IgD-negative memory B cell (primary cell): ENCODE data around the gene PHETA1. TPM values are rescaled to one million over a fixed set of nuclear protein-coding genes. Genes with fewer than 3 reads are reported as not detected.

Experiments used
- H3K27ac Mint-ChIP-seq, 3 donors: one replicate each; pipeline ENCODE4 v1.8.0; 2020 to 2022; ENCODE audit warnings: mild to moderate bottlenecking in 3 of 3, mixed read lengths in 3 of 3, moderate library complexity in 1 of 3
- H3K27me3 Mint-ChIP-seq: one replicate; pipeline ENCODE4 v1.8.0; 2021; ENCODE audit warnings: mixed read lengths
- H3K36me3 Mint-ChIP-seq: one replicate; pipeline ENCODE4 v1.8.0; 2020; ENCODE audit warnings: mild to moderate bottlenecking, mixed read lengths
- H3K4me1 Mint-ChIP-seq, 3 donors: one replicate each; pipeline ENCODE4 v1.8.0; 2020 to 2022; ENCODE audit warnings: mixed read lengths in 3 of 3, mild to moderate bottlenecking in 1 of 3
- H3K4me3 Mint-ChIP-seq, 4 donors: one replicate each; pipeline ENCODE4 v1.8.0; 2020 to 2022; ENCODE audit warnings: mild to moderate bottlenecking in 4 of 4, mixed read lengths in 4 of 4, moderate library complexity in 3 of 4
- H3K9me3 Mint-ChIP-seq, 3 donors: one replicate each; pipeline ENCODE4 v1.8.0; 2020 to 2021; ENCODE audit warnings: mixed read lengths in 3 of 3, mild to moderate bottlenecking in 1 of 3
- polyA plus RNA-seq: library from polyadenylated mRNA; unstranded; fragments of 300-500 nt; fragmentation: Illumina TruSeq; gene quantifications from one replicate; pipeline ENCODE4 v1.2.3, GENCODE V29; 2021

The PHETA1 gene
- polyA plus RNA-seq = 2.6 TPM

- peak within 1 kb of the TSS; percentile 85 to 97 (median 90) for H3K4me3 Mint-ChIP-seq
- H3K4me1 Mint-ChIP-seq = peaks cover 12 to 17% (median 16%) of the 10 kb centered on the region in 3 donors
- peaks cover 6% of the 10 kb centered on the region for H3K27me3 Mint-ChIP-seq
- peaks cover 3% of the 10 kb centered on the region for H3K36me3 Mint-ChIP-seq
- peak within 1 kb of the TSS in 2 of 3 donors; percentile 78 to 90 for H3K27ac Mint-ChIP-seq
- H3K9me3 Mint-ChIP-seq = no peaks in the 10 kb centered on the region
Observed at GRCh38 chr12:111368788-111369495, at the start of gene PHETA1. PHETA1 (minus strand) TSS chr12:111369095; CDS start chr12:111363427, 5,668 bp downstream.

DNA sequence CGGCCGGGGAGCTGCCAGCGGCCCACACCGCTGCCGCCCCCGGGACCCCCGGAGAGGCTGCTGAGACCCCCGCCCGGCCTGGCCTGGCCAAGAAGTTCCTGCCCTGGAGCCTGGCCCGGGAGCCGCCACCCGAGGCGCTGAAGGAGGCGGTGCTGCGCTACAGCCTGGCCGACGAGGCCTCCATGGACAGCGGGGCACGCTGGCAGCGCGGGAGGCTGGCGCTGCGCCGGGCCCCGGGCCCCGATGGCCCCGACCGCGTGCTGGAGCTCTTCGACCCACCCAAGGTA lies 49.6 kb upstream of the PHETA1 start:
- peaks cover 2% of the 10 kb centered on the region for H3K36me3 Mint-ChIP-seq
- H3K4me3 Mint-ChIP-seq = no peak overlapping the region
- H3K27me3 Mint-ChIP-seq = no peaks in the 10 kb centered on the region
- no peak overlapping the region for H3K27ac Mint-ChIP-seq
- peaks cover 13 to 23% (median 21%) of the 10 kb centered on the region in 3 donors for H3K4me1 Mint-ChIP-seq
- no peaks in the 10 kb centered on the region for H3K9me3 Mint-ChIP-seq

GRCh38 chr12:111417784-111418593 lies 49.1 kb upstream of the PHETA1 start:
- no peaks in the 10 kb centered on the region for H3K27me3 Mint-ChIP-seq
- H3K9me3 Mint-ChIP-seq = no peaks in the 10 kb centered on the region
- H3K4me1 Mint-ChIP-seq = peaks cover 18 to 29% (median 26%) of the 10 kb centered on the region in 3 donors
- H3K27ac Mint-ChIP-seq = no peak overlapping the region
- H3K4me3 Mint-ChIP-seq = no peak overlapping the region
- H3K36me3 Mint-ChIP-seq = peaks cover 3% of the 10 kb centered on the region

DNA sequence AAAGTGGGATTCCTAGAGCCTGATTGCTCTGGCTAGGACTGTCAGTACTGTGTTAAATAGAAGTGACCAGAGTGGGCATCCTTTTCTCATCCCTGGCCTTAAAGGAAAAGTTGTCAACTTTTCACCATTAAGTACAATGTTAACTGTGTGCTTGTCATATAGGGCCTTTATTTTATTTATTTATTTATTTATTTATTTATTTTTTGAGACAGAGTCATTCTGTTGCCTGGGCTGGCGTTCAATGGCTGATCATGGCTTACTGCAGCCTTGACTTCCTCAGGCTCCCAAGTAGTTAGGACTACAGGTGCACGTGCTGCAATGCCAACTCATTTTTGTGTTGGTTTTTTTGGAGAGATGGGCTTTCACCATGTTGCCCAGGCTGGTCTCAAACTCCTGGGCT lies 48.4 kb upstream of the PHETA1 start:
- H3K4me3 Mint-ChIP-seq = no peak overlapping the region
- peak overlapping the region in 2 of 3 donors; percentile 36 to 44 for H3K27ac Mint-ChIP-seq
- peaks cover 22 to 36% (median 33%) of the 10 kb centered on the region in 3 donors for H3K4me1 Mint-ChIP-seq
- H3K9me3 Mint-ChIP-seq = no peaks in the 10 kb centered on the region
- no peaks in the 10 kb centered on the region for H3K27me3 Mint-ChIP-seq
- H3K36me3 Mint-ChIP-seq = peaks cover 3% of the 10 kb centered on the region

DNA sequence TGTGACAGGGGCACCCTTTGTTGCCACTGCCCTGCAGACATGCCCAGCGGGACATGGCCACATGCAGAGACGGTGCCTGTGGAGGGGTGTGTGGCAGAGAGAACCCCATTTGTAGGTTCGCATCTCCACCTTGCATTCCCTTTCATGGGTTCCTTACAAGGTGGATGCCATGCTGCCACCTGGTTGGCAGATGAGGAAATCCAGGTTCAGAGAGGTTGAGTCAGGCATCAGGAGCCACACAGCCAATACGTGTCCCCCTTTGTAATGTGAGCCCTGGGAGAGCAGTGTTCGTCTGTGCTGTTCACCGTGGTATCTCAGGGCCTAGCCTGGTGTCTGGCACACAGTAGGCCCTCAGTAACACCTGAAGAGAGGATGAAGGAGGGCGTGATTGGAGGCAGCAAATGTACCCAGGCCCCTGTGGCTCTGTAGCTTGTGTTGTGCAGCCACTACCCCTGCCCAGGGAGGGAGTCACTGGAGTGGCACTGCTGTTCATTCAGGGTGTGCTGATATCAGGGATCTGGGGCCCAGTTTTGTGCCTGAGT lies 45.9 kb upstream of the PHETA1 start:
- Mint-ChIP-seq H3K27me3 (no peaks in the 10 kb centered on the region), H3K4me1 (peaks cover 40 to 53% (median 44%) of the 10 kb centered on the region in 3 donors), H3K36me3 (peaks cover 3% of the 10 kb centered on the region), H3K4me3 (peak overlapping the region in 1 of 4 donors; percentile 22), H3K27ac (peak overlapping the region; percentile 1 to 98 (median 31)), H3K9me3 (no peaks in the 10 kb centered on the region)

DNA sequence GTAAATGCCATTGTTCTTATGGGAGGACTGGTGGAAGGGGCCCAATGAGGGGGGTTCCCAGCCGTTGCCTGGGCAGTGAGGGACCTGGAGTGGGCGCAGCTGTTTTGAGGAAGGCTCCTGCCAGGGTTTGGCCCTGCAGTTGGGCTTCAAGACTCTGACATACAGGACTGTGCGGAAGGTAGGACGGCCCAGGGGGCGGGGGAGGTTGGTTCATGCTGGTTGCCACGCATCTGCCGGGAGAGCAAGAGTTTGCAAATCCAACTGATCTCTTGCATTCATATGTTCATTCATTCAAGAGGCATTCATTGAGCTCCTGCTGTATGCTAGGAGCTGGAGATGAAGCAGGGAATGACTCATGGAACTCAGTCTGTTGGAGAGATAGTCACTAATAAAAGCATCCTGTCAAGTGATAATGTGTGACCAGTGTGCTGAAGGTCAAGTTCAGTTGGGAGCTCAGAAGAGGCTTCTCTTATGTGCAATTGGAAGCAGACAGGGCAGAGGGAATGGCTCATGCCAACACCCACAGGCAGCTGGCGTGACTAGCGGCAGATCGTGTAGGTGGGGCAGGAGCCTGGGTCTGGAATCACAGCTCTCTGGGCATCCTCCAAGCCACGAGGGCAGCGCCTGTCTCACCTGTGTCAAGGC lies 44.7 kb upstream of the PHETA1 start:
- Mint-ChIP-seq H3K9me3 (no peaks in the 10 kb centered on the region), H3K27me3 (no peaks in the 10 kb centered on the region), H3K4me3 (peak overlapping the region; percentile 30 to 88 (median 56)), H3K4me1 (peaks cover 46 to 65% (median 48%) of the 10 kb centered on the region in 3 donors), H3K36me3 (peaks cover 3% of the 10 kb centered on the region), H3K27ac (peak overlapping the region; percentile 44 to 98 (median 68))

GRCh38 chr12:111412830-111413441 lies 44.0 kb upstream of the PHETA1 start:
- H3K4me1 Mint-ChIP-seq = peaks cover 50 to 70% (median 52%) of the 10 kb centered on the region in 3 donors

GRCh38 chr12:111412007-111412829 lies 43.3 kb upstream of the PHETA1 start:
- peaks cover 55 to 73% (median 57%) of the 10 kb centered on the region in 3 donors for H3K4me1 Mint-ChIP-seq
- H3K27ac Mint-ChIP-seq = peak overlapping the region; percentile 84 to 98 (median 96)
- H3K4me3 Mint-ChIP-seq = peak overlapping the region in 3 of 4 donors; percentile 74 to 88 (median 77)
- no peaks in the 10 kb centered on the region for H3K9me3 Mint-ChIP-seq
- peaks cover 3% of the 10 kb centered on the region for H3K36me3 Mint-ChIP-seq
- H3K27me3 Mint-ChIP-seq = no peaks in the 10 kb centered on the region

More at GRCh38 chr12:111412830-111413441, 44.0 kb upstream of the PHETA1 start:
- Mint-ChIP-seq H3K27me3 (no peaks in the 10 kb centered on the region), H3K4me3 (peak overlapping the region; percentile 36 to 88 (median 76)), H3K36me3 (peaks cover 3% of the 10 kb centered on the region), H3K27ac (peak overlapping the region; percentile 84 to 98 (median 96)), H3K9me3 (no peaks in the 10 kb centered on the region)

GRCh38 chr12:111411185-111411764 lies 42.4 kb upstream of the PHETA1 start:
- H3K4me3 Mint-ChIP-seq = peak overlapping the region in 2 of 4 donors; percentile 69 to 97
- H3K27ac Mint-ChIP-seq = peak overlapping the region; percentile 25 to 98 (median 90)
- H3K9me3 Mint-ChIP-seq = no peaks in the 10 kb centered on the region
- peaks cover 3% of the 10 kb centered on the region for H3K36me3 Mint-ChIP-seq
- H3K27me3 Mint-ChIP-seq = no peaks in the 10 kb centered on the region
- peaks cover 49 to 71% (median 61%) of the 10 kb centered on the region in 3 donors for H3K4me1 Mint-ChIP-seq

DNA sequence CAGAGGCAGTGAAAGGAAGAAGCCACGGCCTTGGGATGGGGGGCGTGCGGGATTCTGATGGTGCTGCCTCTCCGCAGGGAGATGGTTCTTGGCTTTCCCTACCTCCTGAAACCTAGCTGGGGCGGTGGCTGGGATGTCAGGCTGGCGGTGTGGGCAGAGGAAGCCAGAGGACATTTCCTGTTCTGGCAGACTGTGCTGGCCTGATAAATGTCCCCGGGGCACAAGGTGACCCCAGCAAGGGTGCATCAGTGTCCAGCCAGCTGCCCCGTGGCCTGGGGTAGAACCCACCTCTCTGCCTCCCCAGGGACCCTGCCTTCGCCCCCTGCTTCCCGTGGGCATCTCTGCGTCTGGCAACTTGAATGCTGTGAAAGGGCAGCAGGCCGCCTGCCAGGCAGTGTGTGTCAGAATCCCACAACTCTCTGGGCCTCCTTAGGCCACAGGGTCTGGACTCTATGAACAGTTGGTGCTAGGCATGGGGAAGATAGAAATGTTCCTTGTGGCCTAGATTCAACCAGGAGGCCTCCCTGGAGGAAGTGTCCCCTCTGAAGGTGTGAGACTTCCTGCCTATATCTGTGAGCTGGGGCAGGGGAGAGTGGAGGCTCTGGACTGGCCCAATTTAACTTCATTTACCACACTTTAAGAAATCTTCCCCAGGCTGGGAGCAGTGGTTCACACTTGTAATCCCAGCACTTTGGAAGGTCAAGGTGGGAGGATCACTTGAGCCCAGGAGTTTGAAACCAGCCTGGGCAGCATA lies 41.7 kb upstream of the PHETA1 start:
- peaks cover 49 to 69% (median 59%) of the 10 kb centered on the region in 3 donors for H3K4me1 Mint-ChIP-seq
- H3K27me3 Mint-ChIP-seq = no peaks in the 10 kb centered on the region
- peaks cover 3% of the 10 kb centered on the region for H3K36me3 Mint-ChIP-seq
- peak overlapping the region; percentile 25 to 98 (median 90) for H3K27ac Mint-ChIP-seq
- H3K4me3 Mint-ChIP-seq = peak overlapping the region in 3 of 4 donors; percentile 68 to 97 (median 91)
- H3K9me3 Mint-ChIP-seq = no peaks in the 10 kb centered on the region

- no peaks in the 10 kb centered on the region for H3K27me3 Mint-ChIP-seq
- H3K4me1 Mint-ChIP-seq = peaks cover 46 to 66% (median 56%) of the 10 kb centered on the region in 3 donors
- peak overlapping the region; percentile 55 to 97 (median 88) for H3K4me3 Mint-ChIP-seq
- no peaks in the 10 kb centered on the region for H3K9me3 Mint-ChIP-seq
- H3K27ac Mint-ChIP-seq = peak overlapping the region; percentile 90 to 98 (median 93)
- peaks cover 3% of the 10 kb centered on the region for H3K36me3 Mint-ChIP-seq
Observed at GRCh38 chr12:111409780-111410430, 41.0 kb upstream of the PHETA1 start.

DNA sequence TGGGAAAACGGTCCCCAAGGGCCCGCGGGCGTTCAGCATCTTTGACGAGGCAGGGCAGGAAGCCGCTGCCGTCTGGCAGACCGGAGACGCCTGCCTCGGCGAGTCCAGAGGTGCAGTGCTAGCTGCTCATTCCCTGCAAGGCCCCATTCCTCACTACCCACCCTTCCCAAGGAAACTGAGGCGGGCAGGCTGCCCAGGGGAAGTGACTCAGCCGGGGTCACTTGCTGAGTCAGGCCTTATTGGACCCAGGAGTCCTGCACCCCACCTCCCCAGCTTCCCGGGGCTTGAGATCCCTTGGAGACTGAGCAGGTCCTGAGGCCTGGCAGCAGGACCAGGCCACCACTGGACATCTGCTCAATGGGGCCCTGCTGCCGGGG lies 40.5 kb upstream of the PHETA1 start:
- Mint-ChIP-seq H3K27me3 (no peaks in the 10 kb centered on the region), H3K4me1 (peaks cover 42 to 65% (median 57%) of the 10 kb centered on the region in 3 donors)

More for the DNA sequence above, 40.5 kb upstream of the PHETA1 start:
- H3K27ac Mint-ChIP-seq = peak overlapping the region; percentile 88 to 98 (median 93)
- peaks cover 3% of the 10 kb centered on the region for H3K36me3 Mint-ChIP-seq
- H3K4me3 Mint-ChIP-seq = peak overlapping the region; percentile 55 to 97 (median 72)
- H3K9me3 Mint-ChIP-seq = no peaks in the 10 kb centered on the region
